Ovary (tissue), 9 donors: ENCODE measurements around the gene FANCL. TPM values are rescaled to one million over a fixed set of nuclear protein-coding genes. Genes with fewer than 3 reads are reported as not detected.

Source experiments
- DNase-seq, 5 donors: peaks; one replicate each; pipeline ENCODE4 v3.0.0-alpha.2; 2019 to 2020
- H3K27ac ChIP-seq, 2 donors: fragments of 200-600 bp; one replicate each; pipeline versions ENCODE4 v1.5.1 to v1.8.0; 2019 to 2022
- H3K27me3 ChIP-seq: fragments of 200-600 bp; one replicate; pipeline ENCODE4 v1.8.0; 2022
- H3K36me3 ChIP-seq: fragments of 200-600 bp; sonication (generic); one replicate; pipeline ENCODE4 v1.5.1; 2019
- H3K4me1 ChIP-seq: one replicate; pipeline ENCODE4 v1.8.1; 2013; ENCODE audit warnings: mild to moderate bottlenecking, moderate library complexity; ENCODE audit not compliant: insufficient read depth
- H3K4me3 ChIP-seq: fragments of 200-600 bp; sonication (generic); one replicate; pipeline ENCODE4 v1.5.1; 2017
- H3K9me3 ChIP-seq, 2 donors: fragments of 200-600 bp in 1 of 2; sonication (generic) in 1 of 2; one replicate each; pipeline versions ENCODE4 v1.5.1 to v1.8.1; 2013 to 2019; ENCODE audit warnings: mild to moderate bottlenecking in 1 of 2, moderate library complexity in 1 of 2
- CTCF ChIP-seq, 3 donors: fragments of 450-650 bp in 2 of 3; fragments of 200-600 bp in 1 of 3; IDR thresholded peaks; one replicate each; pipeline versions ENCODE4 v1.5.1 to v1.8.0; 2016 to 2022; ENCODE audit warnings: antibody characterized with exemption in 3 of 3, mild to moderate bottlenecking in 1 of 3
- EP300 ChIP-seq: sonication (generic); formaldehyde crosslinking; IDR thresholded peaks from one replicate; pipeline ENCODE4 v1.6.1; 2017; ENCODE audit warnings: antibody characterized with exemption
- POLR2A ChIP-seq: fragments of 450-650 bp; IDR thresholded peaks from one replicate; pipeline ENCODE4 v1.6.1; 2017; ENCODE audit warnings: antibody characterized with exemption, mild to moderate bottlenecking, moderate library complexity
- WGBS, 3 donors: extraction: QIAGEN DNeasy Blood & Tissue Kit in 1 of 3; methylation state at CpG; one replicate each; pipeline versions ENCODE4 v1.1.5 to v1.1.7; 2013 to 2017; 5-methylcytosine and 5-hydroxymethylcytosine counted together
- intact Hi-C, 4 donors: fragments of 100-400 bp; cut with DNase I; formaldehyde crosslinking; loops; one replicate each; pipeline versions ENCODE4 v1.11.0 to v1.15.1; 2022 to 2023
- polyA plus RNA-seq, 2 donors: library from polyadenylated mRNA; stranded (reverse); fragments of 200-250 nt in 1 of 2; fragments of 350-450 nt in 1 of 2; fragmentation: Illumina TruSeq in 1 of 2; extraction: RNeasy Lipid Tissue Mini Kit (QIAGEN cat#74804) in 1 of 2; gene quantifications; one replicate each; pipeline ENCODE4 v1.2.3, GENCODE V29; 2013 to 2014
- total RNA-seq, 7 donors: library from RNA; depleted of rRNA in 2 of 7; stranded (reverse); fragments of >200 nt in 2 of 7; fragmentation: NEBNext Ultra II Directional in 3 of 7; extraction: Animal tissue kit (Norgen Biotek cat#: 25700) in 3 of 7; gene quantifications; one replicate each; pipeline versions ENCODE4 v1.1.0 to v1.2.4, GENCODE V29; 2016 to 2023
- donor health status: DM: no; HTN: no; CAD: no; lungs with moderate emphysema.
- donor health status: DM: no; HTN: no; CAD: no.
- donor health status: Bipolar disorder and iron deficiency.
- donor health status: DM: yes; HTN: yes; CAD: no.
- donor health status: DM: no; HTN: no; CAD: no.
- donor health status: DM: yes; HTN: yes; CAD: no.

The FANCL gene
- total and polyA plus RNA-seq, 9 donors = 18.8 to 79.2 (median 36.3) TPM

- no peaks in the 10 kb centered on the region for H3K9me3 ChIP-seq
- WGBS, 3 donors = 90 to 97% (median 91%) methylated on average over 1 of the region's 1 CpG
Observed at GRCh38 chr2:58137856-58138255, 103.3 kb downstream of the FANCL start.

GRCh38 chr2:58137221-58137620, 103.9 kb downstream of the FANCL start:
- no peaks in the 10 kb centered on the region for H3K4me1 ChIP-seq
- no peak overlapping the region for H3K4me3 ChIP-seq
- TF ChIP-seq EP300 = no peak
- TF ChIP-seq POLR2A = no peak
- TF ChIP-seq CTCF (IDR thresholded peaks at IDR 0.05) = no peak
- H3K36me3 ChIP-seq = no peaks in the 10 kb centered on the region
- no peaks in the 10 kb centered on the region for H3K9me3 ChIP-seq
- intact Hi-C loops = no loop called here
- DNase-seq = no peak
- H3K27ac ChIP-seq = no peak overlapping the region
- no peaks in the 10 kb centered on the region for H3K27me3 ChIP-seq

More at GRCh38 chr2:58137856-58138255, 103.3 kb downstream of the FANCL start:
- TF ChIP-seq CTCF (IDR thresholded peaks at IDR 0.05) (no peak), EP300 (no peak), POLR2A (no peak)
- Histone ChIP-seq H3K27ac (no peak overlapping the region), H3K36me3 (no peaks in the 10 kb centered on the region), H3K27me3 (no peaks in the 10 kb centered on the region), H3K4me1 (no peaks in the 10 kb centered on the region), H3K4me3 (no peak overlapping the region)
- no peak for DNase-seq
- intact Hi-C loops = no loop called here

- H3K4me3 ChIP-seq = no peak overlapping the region
- no peak for TF ChIP-seq CTCF (IDR thresholded peaks at IDR 0.05)
- no peak for TF ChIP-seq POLR2A
- no peak for TF ChIP-seq EP300
- 48 to 72% (median 49%) methylated on average over 2 of the region's 2 CpGs for WGBS, 3 donors
- H3K27ac ChIP-seq = no peak overlapping the region
- no peaks in the 10 kb centered on the region for H3K9me3 ChIP-seq
- DNase-seq = no peak
- intact Hi-C loops = no loop called here
- no peaks in the 10 kb centered on the region for H3K36me3 ChIP-seq
- peaks cover 3% of the 10 kb centered on the region for H3K4me1 ChIP-seq
- H3K27me3 ChIP-seq = no peaks in the 10 kb centered on the region
Observed at GRCh38 chr2:58135861-58136260, 105.3 kb downstream of the FANCL start.

GRCh38 chr2:58133395-58133794, 107.7 kb downstream of the FANCL start:
- TF ChIP-seq POLR2A = no peak
- TF ChIP-seq EP300 = no peak
- no peak for TF ChIP-seq CTCF (IDR thresholded peaks at IDR 0.05)
- Histone ChIP-seq H3K9me3 (no peaks in the 10 kb centered on the region), H3K36me3 (no peaks in the 10 kb centered on the region), H3K27me3 (no peaks in the 10 kb centered on the region), H3K4me3 (no peak overlapping the region), H3K27ac (no peak overlapping the region), H3K4me1 (peaks cover 3% of the 10 kb centered on the region)
- intact Hi-C loops = no loop called here
- DNase-seq = no peak
